ENCODE results near the gene SLC30A2.
"Not testable (repeated sequence)": the region's sequence is repeated elsewhere in the genome, so short reads cannot be mapped to it uniquely, and the experiment has no call there.

Gene SLC30A2, protein sequence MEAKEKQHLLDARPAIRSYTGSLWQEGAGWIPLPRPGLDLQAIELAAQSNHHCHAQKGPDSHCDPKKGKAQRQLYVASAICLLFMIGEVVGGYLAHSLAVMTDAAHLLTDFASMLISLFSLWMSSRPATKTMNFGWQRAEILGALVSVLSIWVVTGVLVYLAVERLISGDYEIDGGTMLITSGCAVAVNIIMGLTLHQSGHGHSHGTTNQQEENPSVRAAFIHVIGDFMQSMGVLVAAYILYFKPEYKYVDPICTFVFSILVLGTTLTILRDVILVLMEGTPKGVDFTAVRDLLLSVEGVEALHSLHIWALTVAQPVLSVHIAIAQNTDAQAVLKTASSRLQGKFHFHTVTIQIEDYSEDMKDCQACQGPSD

DNA sequence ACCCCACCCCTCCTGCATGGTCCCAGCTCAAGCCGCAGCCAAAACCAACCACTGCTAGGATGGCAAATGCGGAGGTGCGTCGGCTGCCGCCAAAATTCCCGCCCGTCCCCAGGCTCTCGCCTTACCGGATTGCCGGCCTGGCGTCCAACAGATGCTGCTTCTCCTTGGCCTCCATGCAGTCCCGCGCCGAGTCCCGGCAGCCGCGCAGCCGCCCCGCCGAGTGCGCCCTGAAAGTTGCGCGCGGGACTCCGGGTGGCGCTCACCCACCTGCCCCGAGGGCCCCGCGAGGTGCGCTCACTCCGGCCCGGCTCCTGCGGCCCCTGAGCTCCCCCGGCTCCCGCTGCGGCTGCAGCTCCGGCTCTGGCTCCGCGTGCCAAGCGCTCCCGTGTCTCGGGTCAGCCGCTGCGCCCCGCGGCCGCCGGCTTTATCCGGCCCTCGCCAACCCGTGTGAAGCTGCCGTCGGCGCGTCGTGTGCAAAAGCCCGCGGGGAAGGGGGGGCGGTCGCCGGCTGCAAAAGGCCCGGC is at the start of gene SLC30A2:
Gene SLC30A2, minus strand, starts transcription at position 397 of the 524 bp plus-strand sequence. Its CDS starts 222 bp downstream, at position 175.
- no peak for DNase-seq

DNA sequence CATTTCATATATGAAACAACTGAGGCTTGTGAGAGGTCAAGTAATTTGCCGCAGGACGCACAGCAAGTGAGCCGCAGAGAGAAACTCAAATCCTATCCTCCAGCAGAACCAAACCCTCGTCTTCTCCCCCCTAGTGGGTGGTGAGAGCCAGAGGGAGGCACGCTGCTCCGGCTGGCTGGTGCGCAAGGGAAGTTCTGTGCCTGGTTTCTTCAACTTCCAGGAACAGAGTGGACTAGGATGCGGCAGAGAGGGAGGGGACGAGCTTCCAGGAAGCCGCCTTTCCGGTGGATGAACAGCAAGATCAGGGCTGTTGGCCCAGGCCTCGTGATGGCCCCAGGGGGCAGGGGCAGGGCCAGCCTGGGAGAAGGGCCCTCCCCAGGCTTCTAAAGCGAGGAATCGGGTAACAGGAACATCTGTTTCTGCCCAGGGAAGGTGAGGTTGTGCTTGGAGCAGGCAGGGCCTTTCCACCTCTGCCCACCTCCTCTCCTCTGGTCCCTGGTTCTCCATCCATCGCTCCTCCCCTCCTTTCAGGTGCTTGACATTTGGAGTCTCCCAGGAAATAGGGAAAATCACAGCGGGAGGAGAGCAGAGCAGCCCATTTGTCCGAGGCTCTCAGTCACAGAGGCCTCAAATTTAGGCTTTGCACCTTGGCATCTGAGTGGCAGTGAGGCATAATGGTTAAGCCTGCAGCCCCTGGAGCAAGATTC is 48.9 kb upstream of the SLC30A2 start:
- no peak for DNase-seq

DNA sequence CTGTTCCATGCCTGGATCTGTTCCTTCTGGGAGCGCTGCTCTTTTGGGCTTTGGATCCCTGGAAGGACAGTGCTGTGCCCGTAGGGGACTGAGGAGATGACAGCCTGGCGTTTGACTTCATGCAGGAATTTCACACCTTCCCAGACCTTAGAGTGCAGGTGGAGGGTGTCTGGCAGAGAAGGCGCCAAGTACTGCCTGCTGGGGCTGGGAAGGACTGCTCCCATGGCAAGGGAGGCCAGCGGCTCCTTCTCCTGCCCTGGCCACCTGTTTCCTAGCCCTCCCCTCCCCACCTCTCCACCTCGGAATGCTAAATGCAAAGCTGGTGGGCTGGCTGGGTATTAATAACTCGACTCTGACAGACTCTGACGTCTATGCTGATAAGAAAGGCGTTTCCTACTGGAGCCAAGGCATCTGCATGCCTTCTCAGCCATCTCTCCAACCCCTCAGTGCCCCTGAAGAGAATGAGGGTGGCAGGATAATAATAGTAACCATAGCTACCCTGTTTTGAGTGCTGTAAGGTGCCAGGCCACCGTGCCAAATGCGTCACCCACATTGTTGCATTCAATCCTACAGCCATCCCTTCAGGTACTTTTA is 48.3 kb upstream of the SLC30A2 start:
- DNase-seq: no peak

DNA sequence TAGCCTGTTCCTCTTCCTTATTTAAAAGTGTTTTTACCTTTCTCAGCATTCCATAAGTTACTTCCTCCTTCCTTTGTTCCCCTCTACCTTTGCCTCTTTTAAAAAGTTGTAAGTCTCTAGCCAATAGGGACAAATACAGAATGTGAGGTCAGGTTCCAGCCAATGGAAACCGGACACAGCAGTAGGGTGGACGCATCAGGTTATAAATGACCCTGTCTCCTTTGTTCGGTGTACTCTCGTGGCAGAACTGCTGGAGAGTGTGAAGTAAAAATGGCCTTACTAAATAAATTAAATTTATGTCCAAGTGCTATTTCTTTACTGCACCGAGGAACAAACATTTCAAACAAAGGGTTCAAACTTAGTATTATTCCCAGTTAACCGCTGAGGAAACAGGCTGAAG is 47.7 kb upstream of the SLC30A2 start:
- not testable (repeated sequence) for DNase-seq

DNA sequence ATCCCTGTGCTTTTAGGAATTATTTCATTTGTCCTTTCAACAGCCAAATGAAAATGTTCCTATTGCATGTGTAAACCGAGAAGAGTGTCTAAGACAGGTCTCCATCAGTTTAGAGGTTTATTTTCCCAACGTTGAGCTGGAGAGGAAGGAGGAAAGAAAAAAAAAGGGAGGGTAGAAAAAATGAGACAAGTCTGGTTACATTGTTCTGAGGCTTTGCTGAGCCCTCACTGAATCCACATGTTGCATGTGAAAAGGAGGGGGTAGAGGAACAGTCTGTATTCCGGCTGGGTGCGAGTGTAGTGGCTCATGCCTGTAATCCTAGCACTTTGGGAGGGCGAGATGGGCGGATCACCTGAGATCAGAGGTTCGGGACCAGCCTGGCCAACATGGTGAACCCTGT is 46.5 kb upstream of the SLC30A2 start:
- no peak for DNase-seq

DNA sequence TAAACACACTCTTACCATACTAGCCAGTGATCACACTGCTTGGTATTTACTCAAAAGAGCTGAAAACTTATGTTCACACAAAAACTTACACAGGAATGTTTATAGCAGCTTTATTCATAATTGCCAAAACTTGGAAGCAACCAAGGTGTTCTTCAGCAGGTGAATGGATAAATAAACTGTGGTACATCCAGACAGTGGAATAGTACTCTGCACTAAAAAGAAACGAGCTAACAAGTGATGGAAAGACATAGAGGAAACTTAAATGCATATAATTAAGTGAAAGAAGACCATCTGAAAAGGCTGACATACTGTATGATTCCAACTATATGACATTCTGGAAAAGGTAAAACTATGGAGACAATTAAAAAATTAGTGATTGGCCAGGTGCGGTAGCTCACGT is 45.0 kb upstream of the SLC30A2 start:
- no peak for DNase-seq

DNA sequence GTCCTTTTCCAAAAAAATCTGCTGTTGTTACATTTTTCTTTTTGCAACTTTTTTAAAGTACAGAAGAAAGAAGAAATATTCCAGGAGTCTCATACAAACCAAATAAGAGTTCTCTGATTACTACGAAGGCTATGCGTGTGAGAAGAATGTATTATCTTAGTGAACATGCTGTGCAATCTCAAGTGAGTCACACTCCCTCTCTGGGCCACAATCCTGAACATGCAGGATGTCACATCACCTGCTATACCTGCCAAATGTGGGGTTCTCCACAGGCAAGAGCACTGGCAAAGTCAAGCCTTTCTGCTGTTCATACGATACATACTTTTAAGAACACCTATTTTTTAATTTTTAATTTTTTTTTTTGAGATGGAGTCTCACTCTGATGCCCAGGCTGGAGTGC is 43.2 kb upstream of the SLC30A2 start:
- no peak for DNase-seq

DNA sequence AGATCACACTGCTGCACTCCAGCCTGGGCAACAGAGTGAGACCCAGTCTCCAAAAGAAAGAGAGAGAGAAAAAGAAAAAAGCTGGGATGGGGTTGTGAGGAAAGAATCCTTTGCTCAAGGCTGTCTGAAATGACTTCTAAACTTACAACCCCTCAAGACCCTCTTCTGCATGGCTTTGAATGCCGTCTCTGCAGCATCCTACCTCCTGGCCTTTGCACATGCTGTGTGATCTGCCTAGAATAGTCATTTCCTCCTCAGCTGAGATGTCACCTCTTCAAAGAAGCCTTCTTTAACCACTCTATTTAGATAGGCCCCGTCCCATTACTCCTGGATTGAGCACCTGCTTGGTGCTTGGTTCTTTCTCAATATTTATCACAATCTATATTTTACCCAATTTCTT is 38.9 kb upstream of the SLC30A2 start:
- DNase-seq: no peak

DNA sequence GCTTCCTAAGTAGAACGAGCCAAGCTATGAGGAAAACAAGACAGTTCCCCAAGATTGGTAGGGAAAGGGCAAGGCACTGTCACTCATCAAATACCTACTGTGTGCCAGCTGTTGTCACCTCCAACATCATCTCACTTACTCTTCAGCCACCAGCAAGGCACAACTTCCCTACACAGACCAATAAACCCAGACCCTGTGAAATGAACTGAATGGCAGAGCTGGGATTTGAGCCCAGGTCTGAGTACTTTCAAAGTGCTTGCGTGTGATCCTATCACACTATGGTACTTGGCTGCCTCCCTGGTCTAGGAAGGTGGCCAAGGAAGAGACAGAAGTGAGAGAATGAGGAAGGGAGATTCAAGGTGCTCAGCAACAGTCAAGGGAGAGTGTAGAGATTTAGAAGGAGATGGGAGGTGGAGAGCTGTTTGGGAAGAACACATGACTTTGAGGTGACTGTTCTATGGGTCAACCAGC is 38.2 kb upstream of the SLC30A2 start:
- DNase-seq: no peak

DNA sequence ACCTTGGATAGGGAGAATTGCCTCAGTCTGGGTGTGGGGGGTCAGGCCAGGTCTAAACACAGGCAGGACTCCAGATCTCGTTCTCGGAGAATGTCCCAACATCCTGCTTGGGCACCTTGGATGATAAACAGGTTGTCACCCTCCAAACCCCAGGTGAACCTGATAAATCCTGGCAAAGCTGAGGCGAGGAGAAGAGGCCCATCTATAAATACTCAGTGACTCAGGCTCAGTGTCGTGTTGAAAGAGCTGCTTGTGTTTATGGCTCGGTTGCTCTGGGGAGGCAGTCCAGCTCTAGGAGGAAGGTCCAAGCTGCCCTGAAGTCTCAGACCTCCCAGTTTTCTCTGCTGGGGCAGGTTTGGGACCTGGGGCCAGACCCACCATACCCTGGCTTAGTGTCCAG is 37.3 kb upstream of the SLC30A2 start:
- DNase-seq: no peak

DNA sequence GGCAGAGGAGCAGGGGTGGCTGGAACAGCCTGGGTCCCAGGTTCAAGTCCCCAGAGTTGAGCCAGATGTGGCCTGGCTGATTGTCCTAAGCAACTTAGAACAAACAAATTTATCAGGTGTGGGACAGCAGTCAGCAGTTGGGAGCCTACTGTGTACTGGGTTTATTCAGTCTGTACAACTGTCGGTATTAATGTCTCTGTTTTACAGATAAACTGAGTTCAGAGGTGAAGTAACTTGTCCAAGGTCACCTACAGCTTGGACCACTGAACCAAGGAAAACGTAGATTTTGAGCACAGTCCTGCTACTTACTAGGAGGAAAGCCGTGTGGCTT is 36.1 kb upstream of the SLC30A2 start:
- DNase-seq: no peak

DNA sequence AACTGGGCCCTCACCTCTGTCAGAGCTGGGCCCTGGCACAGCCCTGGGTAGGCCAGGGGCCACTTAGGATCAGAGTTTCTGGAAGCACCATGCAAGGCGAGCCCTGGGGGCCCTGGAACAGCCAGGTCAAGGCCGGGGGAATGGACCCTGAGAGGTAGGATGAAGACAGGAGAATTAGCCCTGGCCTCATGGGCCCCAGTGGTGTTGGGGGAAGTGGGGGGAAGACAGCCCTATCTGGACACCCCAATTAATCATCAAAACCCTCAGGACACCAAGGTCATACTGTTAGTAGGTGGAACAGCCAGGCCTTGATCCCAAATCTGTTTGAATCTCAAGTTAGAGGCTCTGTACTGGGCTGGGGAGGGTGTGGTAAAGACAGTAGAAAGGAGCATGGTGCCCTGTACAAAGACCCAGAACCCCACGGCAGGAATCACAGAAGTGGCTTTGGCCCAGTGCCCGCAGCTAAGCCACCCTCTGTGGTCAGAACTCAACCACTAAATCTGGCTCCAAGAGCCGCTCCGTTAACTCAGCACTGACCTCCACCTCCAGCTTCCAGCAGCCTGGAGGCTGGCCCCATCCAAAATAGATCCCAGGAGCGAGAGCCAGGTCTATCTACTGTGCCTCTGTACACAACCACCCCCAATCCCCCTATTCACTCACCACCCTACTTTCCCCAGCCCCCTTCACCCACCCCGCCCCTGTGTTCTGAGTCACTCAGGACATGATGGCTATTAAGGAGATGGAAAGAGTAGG is 35.5 kb upstream of the SLC30A2 start:
- DNase-seq: no peak

DNA sequence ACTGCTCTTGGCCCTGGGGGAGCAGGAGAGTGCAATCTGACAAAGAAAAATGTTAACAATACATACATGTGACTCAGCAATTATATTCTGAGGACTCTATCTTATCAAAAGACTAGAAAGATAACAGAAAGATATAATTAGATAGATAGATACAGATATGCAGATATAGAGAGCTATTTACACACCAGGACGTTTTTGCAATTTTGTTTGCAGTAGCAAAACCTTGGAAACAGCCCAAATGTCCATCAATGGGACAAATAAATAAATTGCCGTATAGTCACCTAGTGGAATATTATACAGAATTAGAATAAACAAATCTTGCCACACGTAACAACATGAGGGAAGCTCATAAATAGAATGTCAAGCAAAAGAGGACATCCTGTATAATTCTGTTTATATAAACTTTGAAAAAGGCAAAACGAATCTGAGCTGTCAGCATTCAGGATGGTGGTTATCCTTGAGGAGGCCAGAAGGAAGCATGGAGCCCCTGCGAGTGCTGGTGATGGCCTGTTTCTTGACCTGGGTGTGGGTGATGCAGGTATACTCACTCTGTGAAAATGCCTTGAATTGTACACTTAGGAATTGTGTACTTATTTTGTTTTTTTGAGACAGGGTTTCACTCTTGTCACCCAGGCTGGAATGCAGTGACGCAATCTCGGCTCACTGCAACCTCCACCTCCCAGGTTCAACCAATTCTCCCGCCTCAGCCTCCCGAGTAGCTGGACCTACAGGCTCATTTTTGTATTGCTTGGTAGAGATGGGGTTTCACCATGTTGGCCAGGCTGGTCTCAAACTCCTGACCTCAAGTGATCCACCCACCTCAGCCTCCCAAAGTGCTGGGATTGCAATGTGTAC is 34.3 kb upstream of the SLC30A2 start:
- DNase-seq: no peak

DNA sequence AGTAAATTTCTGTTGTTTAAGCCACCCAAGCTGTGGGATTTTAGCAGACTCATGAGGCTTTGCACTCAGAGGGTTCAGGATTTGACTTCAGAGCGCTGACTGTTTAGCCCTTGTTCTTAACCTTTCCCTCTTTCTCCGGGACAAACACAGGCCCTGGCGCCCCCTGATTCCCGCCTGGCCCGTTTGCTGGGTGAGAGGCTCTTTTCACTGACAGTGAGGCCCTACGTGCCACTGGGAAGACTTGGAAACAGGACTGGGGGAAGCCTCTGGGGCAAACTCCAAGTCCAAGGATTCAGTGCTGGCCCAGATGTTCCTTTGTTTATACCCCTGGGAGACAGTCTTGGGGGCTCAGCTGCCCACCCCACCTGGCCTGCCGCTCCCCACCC is 33.3 kb upstream of the SLC30A2 start:
- DNase-seq: no peak

DNA sequence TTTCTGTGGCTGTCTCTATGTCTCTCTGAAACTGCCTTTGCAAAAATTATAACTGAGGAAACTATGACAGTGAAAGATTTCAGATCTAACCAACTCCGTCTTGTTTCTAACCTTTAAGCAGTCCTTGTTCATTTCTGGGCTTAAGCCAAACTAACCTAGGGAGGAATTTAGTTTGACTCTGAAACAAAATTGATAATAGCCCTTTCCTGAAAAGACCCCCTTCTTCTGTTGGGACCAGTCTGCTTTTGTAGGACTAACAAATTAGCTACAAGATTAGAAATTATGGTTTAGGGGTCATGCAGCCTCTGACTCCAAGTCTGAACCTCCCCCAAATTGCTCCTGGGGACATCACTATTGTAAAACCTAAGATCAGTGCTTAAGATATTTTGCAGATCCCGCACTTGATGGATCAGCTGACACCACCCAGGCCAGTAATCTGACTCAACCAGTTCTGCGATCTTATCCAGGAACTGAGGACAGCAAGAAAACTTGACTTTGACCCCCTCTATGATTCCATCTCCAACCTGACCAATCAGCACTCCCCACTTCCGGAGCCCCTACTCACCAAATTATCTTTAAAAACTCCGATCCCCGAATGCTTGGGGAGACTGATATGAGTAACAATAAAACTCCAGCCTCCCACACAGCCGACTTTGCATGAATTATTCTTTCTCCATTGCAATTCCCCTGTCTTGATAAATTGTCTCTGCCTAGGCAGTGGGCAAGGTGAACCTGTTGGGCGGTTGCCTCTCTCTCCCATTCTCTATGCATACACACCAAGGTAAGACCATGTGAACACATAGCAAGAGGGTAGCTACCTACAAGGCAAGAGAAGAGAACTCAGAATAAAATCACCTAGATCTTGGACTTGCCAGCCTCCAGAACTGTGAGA is 32.6 kb upstream of the SLC30A2 start:
- DNase-seq: no peak

DNA sequence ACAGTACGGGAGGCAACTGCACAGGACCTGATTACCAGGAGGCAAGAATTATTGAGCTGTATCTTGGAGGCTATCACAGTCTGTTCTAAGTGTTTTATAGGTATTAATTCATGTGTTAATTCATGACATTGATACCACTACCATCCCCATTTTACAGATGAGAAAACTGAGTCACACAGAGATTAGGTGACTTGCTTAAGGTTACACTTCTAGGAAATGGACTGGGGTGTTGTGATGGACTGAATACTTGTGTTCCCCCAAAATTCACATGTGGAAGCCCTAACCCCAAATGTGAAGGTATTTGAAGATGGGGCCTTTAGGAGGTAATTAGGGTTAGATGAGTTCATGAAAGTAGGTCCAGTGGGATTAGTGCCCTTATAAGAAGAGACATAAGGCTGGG is 31.6 kb upstream of the SLC30A2 start:
- no peak for DNase-seq

DNA sequence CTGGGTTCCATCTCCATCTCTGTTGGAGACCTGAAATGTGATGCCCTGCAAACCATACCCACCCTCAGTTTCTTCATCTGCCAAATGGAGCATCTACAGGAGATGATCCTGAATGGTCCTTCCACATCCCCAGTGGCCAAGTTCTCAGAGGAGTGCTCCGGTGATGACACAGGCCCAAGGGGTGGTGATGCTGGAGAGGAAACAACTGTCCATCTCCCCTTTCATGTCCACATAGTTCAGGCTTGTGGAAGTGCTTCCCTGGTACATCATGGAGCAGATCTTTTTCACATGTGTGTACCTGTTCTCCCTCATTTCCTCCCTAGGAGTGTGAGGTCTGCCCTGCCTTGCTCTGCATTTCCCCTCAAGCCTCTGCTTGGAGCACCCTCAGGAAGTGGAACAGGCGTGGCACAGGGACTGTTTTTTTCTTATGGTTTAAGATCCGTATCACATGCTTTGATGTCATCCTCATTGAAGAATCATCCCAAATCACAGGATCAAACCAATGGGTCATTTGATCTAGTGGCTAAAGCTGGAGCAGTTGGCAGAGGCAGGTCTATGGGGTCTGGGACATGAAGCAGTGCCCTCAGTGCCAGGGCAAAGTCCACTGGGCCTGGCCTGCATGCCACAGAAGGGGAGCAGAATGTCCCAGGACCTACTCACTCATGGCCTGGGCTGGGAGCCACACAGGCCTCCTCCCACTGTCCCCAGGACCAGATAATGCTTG is 29.7 kb upstream of the SLC30A2 start:
- DNase-seq: no peak

DNA sequence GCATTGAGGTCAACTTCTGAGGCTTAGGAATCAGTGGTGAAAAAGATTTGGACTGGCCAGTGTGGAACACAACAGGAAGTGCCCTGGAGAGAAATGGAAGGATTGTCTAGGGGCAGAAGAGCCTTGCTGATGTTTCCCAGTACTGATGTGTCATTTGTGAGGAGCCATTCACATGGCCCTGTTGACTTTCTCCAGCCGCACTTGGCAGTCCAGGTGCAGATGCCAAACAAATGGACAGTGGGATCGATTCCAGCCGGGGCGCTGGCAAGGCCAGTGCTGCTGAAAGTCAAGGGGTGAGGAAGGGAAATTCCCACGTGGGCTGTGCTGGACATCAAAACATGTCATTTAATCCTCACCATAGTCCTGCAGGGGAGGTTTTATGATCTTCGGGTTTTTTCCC is 26.4 kb upstream of the SLC30A2 start:
- no peak for DNase-seq

DNA sequence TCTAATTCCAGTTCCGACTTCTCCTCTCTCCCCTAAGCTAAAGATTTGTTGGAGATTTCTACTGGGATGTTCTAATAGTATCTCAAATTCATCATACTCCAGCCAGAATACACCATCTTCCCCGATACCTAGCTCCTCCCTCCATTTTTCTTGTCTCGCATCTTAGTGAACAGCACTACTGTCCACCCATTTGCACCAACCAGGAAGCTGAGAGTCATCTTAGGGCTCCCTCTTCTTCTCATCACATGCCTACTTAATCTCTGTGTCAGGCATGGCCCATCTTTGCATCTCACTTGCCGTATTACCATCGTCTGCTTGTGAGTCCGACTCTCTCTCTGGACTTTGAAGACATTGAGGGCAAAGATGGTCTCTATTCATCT is 25.0 kb upstream of the SLC30A2 start:
- no peak for DNase-seq

DNA sequence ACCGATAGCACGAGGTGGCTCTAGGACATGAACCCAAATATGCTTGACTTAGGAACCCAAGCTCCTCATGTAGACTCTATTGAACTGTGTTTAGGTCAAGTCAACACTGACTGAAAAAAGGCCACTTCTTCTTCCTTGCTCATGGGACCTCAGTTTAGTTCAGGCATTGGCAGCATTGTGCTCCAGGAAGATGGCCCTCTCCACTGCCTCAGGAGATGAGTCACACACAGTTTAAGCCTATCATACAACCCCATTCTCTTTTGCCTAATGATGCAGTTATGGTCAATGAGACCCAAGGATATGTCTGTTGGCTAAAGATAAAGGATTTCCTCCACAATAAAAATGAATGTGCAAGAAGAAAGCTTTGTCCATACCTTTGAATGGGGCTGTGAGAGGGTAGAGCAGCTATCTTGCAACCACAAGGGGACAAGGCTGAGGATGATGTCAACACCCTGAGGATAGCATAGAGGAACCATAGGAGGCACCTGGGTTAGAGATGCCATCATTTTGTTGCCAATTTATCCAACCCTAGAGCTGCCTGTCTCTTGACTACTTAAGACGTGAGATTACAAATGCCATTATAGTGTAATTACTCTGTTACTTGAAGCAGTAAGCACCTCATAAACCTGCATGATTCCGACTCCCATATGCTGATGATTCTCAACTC is 24.5 kb upstream of the SLC30A2 start:
- no peak for DNase-seq
